Islet precursor cell (in vitro differentiated cells): Measurements from ENCODE around the gene TADA1.
"Not testable (repeated sequence)": the region's sequence is repeated elsewhere in the genome, so short reads cannot be mapped to it uniquely, and the experiment has no call there.

Experiments
- DNase-seq: peaks from one replicate; pipeline ENCODE4 v3.0.0-alpha.2; 2018

The TADA1 gene

DNA sequence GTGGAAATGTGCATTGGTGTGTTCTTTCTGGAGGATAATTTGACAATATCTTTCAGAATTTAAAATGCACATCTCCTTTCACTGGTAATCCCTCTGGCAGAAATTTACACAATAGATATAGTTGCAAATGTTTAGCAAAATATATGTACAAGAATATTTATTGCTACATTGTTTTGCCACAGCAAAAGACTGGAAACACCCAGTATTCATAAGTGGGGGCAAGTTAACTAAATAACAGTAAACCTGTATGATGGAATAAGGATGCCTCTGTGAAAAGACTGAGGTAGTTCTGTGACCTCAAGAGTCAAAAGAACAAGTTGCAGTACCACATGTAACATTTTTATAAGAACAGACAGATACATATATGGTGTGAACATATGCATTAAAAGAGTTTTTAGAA, 13.7 kb upstream of the TADA1 start:
- DNase-seq = no peak

DNA sequence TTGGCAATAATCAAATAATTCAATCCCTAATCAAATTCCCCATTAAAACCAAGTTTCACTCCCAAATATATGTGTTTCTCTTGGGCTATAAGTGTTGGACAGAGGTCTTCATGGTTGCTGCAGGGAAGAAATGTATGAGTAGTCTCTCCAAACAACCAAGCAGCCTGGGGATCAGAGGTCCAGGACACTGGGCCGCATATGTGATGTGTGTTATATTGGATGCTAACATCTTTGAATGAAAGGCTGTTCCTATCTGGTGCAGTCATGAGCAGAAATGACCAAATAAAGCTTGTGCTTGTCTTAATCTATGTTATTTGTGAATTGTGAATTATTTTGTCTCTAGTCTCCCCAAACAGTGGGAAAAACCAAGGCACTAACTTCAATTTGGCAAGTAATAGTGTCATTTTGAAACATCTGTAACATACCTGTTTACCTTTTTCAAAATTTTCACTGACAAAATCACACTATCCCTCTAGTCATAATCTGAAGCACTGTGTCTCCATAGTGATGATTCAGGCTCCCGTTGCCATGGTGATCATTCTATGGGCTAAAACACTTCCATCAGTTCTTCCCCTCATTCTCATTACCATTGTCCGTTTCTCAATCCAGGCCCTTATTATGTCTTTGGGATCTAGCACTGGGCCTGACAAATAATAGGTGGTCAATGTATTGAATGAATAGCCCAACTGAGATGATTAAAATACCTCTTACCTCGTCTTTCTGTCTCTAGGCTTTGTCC, 12.5 kb upstream of the TADA1 start:
- no peak for DNase-seq

DNA sequence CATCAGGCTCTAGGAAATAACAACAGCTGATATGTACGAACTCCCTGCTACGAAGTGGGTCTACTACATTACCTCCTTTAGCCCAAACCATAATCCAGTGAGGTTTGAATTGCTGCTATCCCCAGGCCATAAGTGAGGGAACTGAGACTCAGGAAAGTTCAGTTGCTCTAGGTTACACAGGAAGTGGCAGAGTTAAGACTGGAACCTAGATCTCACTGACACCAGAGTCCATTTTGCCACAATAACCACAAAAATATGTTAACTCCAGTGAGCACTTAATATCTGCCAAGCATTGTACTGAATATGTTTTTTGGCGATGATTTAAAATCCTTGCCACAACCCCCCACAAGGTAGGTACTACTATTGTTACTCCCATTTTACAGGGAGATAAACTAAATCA, 8.9 kb upstream of the TADA1 start:
- DNase-seq = no peak

DNA sequence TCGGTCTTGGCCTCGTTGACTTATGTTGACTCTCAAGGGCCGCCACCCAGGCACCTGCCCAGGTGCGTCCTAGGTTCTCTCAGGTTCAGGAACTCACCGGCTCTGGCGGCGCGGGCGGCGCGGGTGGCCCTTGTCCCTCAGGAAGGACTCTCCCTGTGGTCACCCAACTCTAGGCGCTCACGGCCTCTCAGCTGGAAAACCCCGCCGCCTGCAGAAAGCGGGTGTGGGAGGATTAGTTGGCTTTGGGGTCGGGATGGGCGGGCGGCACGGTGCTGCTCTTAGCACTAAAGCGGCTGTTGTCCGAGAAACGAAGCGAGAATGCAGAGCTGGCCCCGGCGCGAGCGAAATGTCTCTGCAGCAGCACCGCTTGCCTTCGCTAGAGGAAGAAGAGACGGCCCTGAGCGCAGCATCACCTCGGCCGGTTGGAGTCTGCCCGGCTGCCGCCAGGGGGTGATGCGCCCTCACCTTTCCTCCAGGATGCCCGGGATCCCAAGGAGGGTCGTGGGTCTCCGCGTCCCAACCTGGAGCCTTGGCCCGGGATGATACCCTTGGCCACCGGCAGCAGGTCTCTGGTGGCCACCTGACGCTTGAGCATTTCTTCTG, 8.1 kb upstream of the TADA1 start:
- DNase-seq = peak; percentile 89

DNA sequence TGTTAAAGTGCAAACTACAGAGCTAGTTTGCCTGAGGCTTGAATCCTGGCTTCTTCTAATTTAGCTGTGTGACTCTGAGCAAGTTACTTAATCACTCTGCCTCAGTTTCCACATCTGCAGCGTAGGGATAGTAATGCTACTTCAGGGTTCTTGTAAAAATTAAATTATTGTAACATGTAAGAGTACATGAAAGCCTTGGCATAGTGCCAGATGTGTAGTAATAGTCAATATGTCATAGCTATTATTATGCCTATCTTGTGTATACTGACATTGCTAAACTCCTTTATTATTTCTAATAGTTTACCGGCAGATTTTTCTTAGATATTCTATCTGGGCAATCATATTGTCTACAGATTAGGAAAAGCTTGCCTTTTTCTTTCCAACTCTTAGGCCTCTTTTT, 6.8 kb upstream of the TADA1 start:
- DNase-seq = no peak

DNA sequence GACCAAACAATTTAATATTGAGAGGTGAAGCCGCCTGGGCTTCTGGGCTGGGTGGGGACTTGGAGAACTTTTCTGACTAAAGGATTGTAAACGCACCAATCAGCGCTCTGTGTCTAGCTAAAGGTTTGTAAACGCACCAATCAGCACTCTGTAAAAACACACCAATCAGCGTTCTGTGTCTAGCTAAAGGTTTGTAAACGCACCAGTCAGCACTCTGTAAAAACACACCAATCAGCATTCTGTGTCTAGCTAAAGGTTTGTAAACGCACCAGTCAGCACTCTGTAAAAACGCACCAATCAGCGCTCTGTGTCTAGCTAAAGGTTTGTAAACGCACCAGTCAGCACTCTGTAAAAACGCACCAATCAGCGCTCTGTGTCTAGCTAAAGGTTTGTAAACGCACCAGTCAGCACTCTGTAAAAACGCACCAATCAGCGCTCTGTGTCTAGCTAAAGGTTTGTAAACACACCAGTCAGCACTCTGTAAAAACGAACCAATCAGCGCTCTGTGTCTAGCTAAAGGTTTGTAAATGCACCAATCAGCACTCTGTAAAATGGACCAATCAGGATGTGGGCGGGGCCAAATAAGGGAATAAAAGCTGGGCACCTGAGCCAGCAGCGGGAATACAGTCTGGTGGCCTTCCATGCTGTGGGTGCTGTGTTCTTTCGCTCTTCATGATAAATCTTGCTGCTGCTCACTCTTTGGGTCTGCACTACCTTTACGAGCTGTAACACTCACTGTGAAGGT, 2.3 kb upstream of the TADA1 start:
- not testable (repeated sequence) for DNase-seq

DNA sequence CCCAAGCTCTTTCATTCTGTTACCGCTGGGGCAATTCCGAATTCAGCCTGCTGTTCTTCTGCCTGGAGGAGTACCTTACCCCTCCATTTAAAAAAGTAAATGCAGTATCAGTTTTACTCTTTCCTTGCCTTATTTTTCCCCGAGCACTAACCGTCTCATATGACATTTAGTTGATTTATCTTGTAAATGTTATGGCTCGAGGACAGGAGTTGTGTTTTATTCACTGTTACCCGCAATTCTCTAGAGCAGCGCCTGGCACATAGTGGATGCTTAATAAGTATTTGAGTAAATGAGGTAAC, 425 bp upstream of the TADA1 start:
- DNase-seq = no peak

DNA sequence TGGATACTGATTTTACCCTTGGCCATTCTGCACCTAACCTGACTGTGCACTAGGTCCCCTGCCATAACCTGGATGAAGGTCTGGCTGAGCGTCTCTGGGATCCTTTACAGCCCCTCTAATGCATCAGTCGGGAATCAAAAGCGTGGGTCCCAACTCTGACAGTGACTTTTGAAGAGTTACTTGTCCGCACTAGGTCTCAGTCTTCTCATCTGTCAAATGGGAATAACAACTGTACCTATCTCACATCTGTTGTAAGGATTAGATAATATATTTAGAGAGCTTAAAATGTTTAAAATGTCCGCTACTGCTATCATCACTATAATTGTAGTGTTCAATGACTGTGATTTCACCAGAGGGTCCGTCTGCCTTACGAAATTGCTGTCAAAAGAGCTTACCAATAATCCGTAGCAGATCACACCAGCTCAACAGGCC, 746 bp downstream of the TADA1 start:
- no peak for DNase-seq

DNA sequence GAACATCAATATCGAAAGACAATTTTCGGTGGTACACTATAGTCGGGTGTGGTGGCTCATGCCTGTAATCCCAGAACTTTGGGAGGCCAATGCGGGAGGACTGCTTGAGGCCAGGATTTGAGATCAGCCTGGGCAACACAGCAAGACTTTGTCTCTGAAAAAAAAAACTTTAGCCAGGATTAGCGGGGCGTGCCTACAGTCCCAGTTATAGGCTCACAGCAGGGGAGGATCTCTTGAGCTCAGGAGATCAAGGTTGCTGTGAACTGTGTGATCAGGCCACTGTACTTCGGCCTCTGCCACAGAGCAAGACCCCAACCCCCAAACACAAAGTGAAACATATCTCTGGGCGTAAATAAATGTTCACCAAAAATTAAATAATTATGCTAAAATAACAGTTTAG, 1.6 kb downstream of the TADA1 start:
- DNase-seq = no peak

DNA sequence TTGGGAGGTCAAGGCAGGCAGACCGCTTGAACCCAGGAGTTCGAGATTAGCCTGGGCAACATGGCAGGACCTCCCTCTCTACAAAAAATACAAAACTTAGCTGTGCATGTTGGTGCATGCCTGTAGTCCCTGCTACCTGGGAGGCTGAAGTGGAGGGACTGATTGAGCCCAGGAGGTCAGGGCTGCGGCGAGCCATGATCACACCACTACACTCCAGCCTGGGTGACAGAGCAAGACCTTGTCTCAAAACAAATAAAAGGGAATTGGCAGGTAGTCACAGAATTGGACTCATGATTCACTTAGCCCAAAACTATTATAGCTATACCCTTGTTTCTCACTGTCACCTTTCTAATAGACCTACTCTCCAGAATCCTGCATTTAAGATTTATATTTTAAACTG, 5.5 kb downstream of the TADA1 start:
- no peak for DNase-seq

DNA sequence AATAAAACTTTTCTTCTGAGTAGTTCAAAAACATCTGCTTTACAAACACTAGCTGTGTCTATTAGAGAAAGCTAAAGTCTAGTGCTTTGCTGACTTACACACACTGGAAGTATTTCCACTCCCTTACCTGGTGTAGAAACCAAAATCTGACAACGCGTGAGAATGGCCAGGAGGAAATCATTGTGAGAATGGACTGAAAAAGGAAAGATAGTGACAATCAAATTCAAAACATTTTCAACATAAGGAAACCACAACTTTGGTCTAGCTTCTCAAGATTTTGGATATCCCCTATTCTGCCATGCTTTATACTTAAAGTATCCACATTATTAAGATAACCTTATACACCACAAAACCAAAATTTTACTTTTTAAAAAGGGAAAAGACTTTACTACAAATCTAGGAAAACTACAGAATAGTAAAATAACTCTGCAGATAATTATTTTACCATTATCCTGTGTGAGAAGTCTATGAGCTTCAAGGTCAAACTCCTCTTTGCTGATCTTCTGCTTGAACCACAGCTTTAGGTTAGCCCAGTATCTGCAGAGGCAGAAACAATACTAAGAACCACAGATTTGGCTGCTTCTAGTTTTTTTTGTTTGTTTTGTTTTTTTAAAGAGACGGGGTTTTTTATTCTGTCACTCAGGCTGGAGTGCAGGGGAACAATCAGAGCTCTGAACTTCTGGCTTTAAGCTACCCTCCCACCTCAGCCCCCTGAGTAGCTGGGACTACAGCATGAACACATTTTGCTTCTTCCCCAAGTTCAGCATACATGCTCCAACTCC, 6.6 kb downstream of the TADA1 start:
- no peak for DNase-seq

DNA sequence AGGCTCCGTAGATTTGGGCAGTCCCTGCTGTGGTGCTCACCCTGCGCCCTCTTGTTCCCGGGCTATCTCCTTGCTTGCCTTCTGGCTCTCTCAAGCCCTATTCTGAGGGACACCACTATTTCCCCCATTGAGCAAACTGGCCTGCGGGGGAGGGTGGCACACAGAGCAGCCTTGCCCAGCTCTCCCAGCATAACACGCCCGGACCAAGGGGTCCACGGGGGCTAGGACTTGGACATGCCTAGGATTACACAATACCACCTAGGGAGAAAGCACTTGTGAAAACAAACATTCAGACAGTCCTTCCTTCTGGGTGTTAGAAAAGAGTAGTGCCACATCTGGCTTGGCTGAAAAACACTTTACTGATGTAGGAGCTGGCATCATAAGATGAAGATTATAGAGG, 7.4 kb downstream of the TADA1 start:
- no peak for DNase-seq

DNA sequence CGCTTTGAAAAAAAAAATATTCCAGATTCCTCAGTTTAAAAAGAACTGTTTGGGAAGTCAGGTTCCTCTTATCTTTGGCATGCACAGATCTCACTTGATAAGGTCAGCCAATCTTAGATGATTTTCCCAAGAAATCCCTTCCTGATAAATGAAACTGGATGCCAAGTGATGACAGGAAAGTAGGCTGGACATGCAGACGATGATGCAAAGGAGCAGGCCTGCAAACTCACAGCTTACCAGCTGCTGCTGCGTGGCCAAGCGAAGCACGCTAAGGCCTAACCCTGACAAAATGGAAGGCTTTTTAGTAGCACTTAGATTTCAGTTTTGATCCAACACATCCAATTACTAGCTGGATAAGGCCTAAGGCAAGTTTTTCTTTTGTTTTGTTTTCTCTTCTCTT, 10.1 kb downstream of the TADA1 start:
- DNase-seq = no peak

DNA sequence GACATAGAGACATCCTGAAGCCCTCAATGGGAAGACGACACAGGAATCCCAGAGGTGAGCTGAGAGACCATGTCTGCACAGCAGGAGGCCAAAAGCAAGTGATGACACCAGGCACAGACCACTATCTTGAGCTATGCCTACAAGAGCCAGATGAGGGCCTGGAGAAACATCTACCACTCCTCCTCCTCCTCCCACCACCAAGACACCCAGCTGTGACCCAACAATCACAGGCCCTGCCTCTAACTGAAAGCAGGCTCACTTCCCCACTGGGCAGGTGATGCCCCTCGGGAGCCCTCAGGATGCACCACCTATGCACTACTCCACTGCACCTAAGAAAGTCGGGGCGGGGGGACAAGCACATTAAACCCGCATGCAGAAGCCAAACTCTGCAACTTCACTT, 16.5 kb downstream of the TADA1 start:
- DNase-seq = no peak

DNA sequence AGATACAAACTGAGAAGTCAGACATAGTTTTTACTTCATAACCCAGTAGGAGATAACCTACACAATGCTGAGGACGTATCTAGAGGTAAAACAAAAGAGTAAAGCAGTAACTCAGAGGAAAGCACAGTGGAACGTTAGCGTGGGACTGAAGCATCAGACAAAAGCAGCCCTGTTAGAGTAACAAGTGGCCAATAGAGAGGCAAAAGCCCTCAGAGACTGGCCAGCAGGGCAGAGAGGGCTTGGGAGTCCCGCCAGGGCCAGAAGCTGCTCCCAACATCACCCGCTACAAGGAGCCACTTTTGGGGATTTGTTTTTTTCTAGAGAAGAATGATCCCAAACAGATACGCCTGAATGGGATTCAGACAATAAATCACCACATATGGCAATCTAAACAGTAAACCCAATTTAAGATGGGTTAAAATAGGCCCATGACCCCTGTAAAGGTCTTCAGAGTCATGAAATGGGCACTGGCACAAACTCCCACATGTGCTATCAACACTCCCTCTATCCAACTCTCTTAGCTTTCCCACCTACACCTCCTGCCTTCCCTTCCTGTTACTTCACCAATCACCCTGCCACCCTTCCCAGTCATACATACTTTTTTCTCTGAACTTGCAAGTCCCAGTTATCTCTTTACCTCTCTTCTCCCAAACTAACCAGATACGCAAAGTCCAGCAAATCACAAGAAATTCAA, 17.2 kb downstream of the TADA1 start:
- DNase-seq = no peak

DNA sequence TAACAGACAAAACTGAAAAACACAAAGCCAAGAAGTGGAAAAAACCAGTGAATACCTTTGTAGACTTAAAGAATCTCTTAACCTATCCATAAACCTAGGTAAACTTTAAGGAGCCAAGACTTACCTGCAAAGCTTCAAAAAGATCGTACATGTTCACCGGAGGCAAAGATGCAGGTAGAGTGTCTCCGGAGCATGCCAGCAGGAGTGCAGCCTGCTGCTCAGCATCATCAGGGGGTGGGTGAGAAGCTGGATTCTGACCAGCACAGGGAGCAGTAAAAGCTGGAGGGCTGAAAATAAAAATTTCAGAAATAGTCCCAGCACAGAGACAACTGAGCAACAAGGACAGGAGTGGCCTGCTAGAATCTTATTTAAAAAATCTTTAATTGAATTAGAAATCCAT, 18.1 kb downstream of the TADA1 start:
- DNase-seq = no peak

DNA sequence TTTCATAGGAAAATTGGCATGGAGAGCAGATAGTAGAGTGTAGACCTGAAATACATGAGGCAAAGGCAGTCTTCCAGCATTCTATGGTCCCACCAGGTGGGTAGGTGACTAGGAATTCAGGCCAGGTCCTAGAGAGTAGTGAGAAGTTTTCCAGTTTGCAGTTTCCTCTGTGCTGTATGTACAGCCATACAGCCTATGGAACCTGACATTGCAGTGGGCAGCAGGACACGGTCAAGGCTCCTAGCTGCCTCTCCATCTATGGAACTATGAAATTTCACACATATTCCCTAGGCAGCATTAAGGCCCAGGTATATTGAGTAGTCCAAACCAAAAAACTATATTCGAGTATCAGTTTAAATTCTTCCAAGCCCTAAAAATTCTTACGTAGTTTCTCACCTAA, 20.5 kb downstream of the TADA1 start:
- no peak for DNase-seq

DNA sequence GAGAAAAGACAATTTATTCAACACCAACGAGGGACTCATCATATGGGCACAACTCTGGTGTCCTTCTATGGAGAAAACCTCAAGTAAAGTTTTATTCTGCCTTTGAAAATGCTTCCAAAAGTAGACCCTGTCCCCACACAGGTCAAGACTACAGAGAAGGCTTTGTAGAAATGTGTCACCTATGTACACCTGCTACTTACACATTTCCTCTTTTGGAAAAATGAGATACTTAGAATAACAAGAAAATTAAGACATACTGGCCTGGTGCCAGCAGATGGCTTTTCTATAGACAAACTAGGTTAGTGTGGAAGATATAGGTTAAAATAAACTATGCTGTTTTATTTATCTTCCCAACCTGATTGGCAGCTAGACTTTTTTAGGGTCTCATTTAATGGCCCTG, 23.1 kb downstream of the TADA1 start:
- no peak for DNase-seq

DNA sequence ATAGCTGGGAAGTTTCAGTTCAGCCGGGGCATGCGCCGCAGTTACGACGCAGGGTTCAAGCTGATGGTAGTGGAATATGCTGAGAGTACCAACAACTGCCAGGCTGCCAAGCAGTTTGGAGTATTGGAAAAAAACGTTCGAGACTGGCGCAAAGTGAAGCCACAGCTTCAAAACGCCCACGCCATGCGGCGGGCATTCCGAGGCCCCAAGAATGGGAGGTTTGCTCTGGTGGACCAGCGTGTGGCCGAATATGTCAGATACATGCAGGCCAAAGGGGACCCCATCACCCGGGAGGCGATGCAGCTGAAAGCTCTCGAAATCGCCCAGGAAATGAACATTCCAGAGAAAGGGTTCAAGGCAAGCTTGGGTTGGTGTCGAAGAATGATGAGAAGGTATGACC, 26.9 kb downstream of the TADA1 start:
- DNase-seq = no peak

DNA sequence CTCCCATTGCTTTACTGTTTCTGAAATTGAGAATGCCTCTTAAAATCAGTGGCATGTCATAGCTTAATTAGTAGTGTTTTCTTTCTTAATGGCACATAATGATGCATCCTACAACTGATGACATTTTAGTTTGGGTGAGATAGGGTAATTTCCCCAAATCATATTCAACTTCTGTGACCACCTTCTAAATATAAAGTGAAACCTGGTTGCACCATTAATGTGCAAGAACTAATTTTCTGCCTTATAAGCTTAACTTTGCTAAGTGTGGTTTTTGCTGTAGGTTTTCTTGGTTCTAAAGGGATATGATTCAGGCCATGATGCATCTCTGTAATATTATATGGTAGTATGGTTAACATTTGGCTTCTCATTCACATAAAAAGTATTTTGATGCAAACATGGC, 27.9 kb downstream of the TADA1 start:
- no peak for DNase-seq

DNA sequence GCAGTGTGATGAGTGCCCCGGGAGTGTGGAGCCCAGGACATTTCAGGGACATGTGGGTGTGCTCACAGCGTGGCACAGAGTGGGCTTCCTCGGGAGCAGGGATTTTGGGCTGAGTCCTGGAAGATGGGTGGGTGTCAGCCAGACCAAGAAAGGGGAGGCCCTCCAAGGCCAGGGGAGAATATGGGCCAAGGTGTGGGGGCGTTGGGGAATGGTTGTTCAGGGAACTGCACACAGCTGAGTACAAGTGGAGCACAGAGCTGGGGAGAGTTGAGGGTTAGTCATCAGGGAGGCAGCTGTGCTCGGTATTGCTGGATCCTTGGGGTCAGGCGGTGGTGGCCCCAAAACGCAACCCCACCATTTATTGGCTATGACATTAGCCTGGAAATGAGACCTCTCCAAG, 31.3 kb downstream of the TADA1 start:
- no peak for DNase-seq

DNA sequence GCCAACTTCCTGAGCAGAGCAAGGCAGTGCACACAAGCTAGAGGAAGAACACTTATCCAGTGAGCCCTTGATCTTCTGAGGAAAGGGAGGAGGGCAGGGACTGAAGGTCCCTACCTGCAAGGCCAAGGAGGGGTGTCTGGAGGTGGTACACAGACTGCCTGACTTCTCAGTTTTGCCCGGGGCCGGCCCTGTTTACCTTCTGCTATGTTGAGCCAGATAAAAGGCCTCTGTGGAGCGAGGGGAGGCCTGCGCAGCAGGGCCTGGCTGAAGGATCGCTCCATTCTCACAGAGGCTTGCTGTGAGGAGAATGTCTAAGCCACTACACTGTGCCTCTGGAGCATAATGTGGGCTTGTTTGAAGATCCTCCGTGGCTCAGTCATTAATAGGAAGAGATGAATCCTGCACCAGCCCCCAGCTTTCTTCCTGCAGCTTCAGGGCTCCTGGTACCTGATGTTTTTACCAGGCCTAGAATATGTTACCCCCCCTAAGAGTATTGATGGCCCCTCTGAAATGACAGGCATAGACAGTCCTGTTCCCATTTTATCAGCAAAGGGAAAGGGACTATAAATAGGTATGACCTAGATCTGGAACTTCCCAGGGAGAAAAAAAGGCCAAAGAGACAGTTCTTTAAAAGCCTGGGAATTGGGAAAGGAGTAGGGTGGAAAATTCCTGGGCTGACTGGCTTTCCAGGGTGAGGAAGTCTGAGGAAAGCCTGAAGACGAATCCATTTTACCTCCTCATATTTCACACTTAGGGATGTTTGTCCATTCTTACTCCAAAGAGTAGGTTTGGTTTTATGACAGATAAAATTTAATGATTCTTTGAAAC, 32.1 kb downstream of the TADA1 start:
- peak; percentile 85 for DNase-seq
